HCT116 (cell line): ENCODE results near the gene ICA1. TPM values are rescaled to one million over a fixed set of nuclear protein-coding genes. Genes with fewer than 3 reads are reported as not detected.

Experiments
- ATAC-seq: fragments of 200-7000 bp; cut with Tn5 transposase; 2 replicates; pipeline ENCODE4 v1.9.1; 2020; ENCODE audit warnings: mild to moderate bottlenecking, moderate library complexity
- BruUV-seq: library from RNA; stranded (reverse); fragments of 400-500 nt; replicated peaks from 2 replicates; lab custom pipeline; 2021; lab: Mats Ljungman, UMichigan
- CTCF ChIA-PET: fragments of 300-600 bp; sonication (Branson Sonifier 250); formaldehyde crosslinking; loops from one replicate; lab custom pipeline; 2021; ENCODE audit warnings: antibody characterized with exemption; lab: Charles Lee
- POLR2A ChIA-PET: fragments of 300-600, 350-600 bp; sonication (Branson Sonifier 250); formaldehyde crosslinking; loops from one replicate; lab custom pipeline; 2021; ENCODE audit warnings: antibody characterized with exemption; lab: Charles Lee
- RAD21 ChIA-PET, 2 experiments: fragments of 300-600 bp; sonication (Branson Sonifier 250); formaldehyde crosslinking; loops; one replicate each; lab custom pipeline; 2023; ENCODE audit warnings: low total read pairs in 2 of 2; ENCODE audit not compliant: uncharacterized antibody in 2 of 2, unreplicated experiment in 2 of 2, low non-redundant PET in 1 of 2; lab: Charles Lee
- DNase-seq: peaks from one replicate; pipeline ENCODE4 v3.0.0-alpha.2; 2010; ENCODE audit warnings: low read depth, low spot score
- H2AFZ ChIP-seq: fragments of 200-600 bp; shearing (Covaris generic), sonication (generic); 2 replicates; pipeline ENCODE4 v1.6.1; 2017; ENCODE audit warnings: low read depth, mixed run types, mixed read lengths, antibody characterized with exemption, low read length; ENCODE audit not compliant: poor library complexity, severe bottlenecking
- H3K27ac ChIP-seq: 2 replicates; pipeline ENCODE4 v1.5.1; 2012; ENCODE audit warnings: low read depth, low read length
- H3K27me3 ChIP-seq: fragments of 200-600 bp; sonication (generic); 2 replicates; pipeline ENCODE4 v1.6.1; 2016; ENCODE audit warnings: mixed run types, low read length, mixed read lengths; ENCODE audit not compliant: insufficient read depth
- H3K36me3 ChIP-seq, 2 experiments: fragments of 200-500 bp in 1 of 2; fragments of 200-600 bp in 1 of 2; sonication (Bioruptor generic) in 1 of 2; sonication (generic) in 1 of 2; 2 replicates each; pipeline versions ENCODE4 v1.5.1 to v1.6.1; 2014 to 2016; ENCODE audit warnings: low read length in 2 of 2, inconsistent platforms in 1 of 2, mixed read lengths in 1 of 2, mixed run types in 1 of 2; ENCODE audit not compliant: insufficient read depth in 2 of 2, control insufficient read depth in 1 of 2
- H3K4me1 ChIP-seq, 2 experiments: fragments of 200-600 bp in 1 of 2; sonication (generic) in 1 of 2; 2 replicates each; pipeline versions ENCODE4 v1.5.1 to v1.6.1; 2012 to 2017; ENCODE audit warnings: low read length in 2 of 2, inconsistent platforms in 1 of 2, mild to moderate bottlenecking in 1 of 2, mixed read lengths in 1 of 2, mixed run types in 1 of 2, moderate library complexity in 1 of 2; ENCODE audit not compliant: insufficient read depth in 2 of 2, control insufficient read depth in 1 of 2
- H3K4me2 ChIP-seq: fragments of 200-600 bp; sonication (generic); 2 replicates; pipeline ENCODE4 v1.6.1; 2017; ENCODE audit warnings: mixed run types, low read length, mixed read lengths
- H3K4me3 ChIP-seq, 2 experiments: fragments of 200-600 bp in 1 of 2; sonication (generic) in 1 of 2; replicated peaks in 1 of 2; 2 replicates each; pipeline ENCODE4 v1.5.1; 2011 to 2016; ENCODE audit warnings: low read length in 2 of 2, control low read depth in 1 of 2, low read depth in 1 of 2, mild to moderate bottlenecking in 1 of 2, mixed read lengths in 1 of 2, mixed run types in 1 of 2
- H3K79me2 ChIP-seq: fragments of 200-600 bp; sonication (generic); 2 replicates; pipeline ENCODE4 v1.6.1; 2017; ENCODE audit warnings: mild to moderate bottlenecking, mixed run types, low read length, moderate library complexity, mixed read lengths; ENCODE audit not compliant: insufficient read depth
- H3K9ac ChIP-seq: fragments of 200-600 bp; sonication (generic); 2 replicates; pipeline ENCODE4 v1.6.1; 2016; ENCODE audit warnings: low read length, mixed read lengths
- H3K9me2 ChIP-seq: fragments of 200-600 bp; sonication (generic), shearing (Covaris generic); 2 replicates; pipeline ENCODE4 v1.6.1; 2017; ENCODE audit warnings: mixed run types, mild to moderate bottlenecking, moderate library complexity; ENCODE audit not compliant: insufficient read depth
- H3K9me3 ChIP-seq, 2 experiments: fragments of 200-500 bp in 1 of 2; fragments of 200-600 bp in 1 of 2; sonication (Bioruptor generic) in 1 of 2; sonication (generic) in 1 of 2; 2 replicates each; pipeline ENCODE4 v1.6.1; 2014 to 2017; ENCODE audit warnings: low read length in 2 of 2, mixed read lengths in 2 of 2, inconsistent platforms in 1 of 2, low read depth in 1 of 2, mild to moderate bottlenecking in 1 of 2, mixed run types in 1 of 2, moderate library complexity in 1 of 2; ENCODE audit not compliant: control insufficient read depth in 1 of 2, insufficient read depth in 1 of 2
- H4K20me1 ChIP-seq: fragments of 200-600 bp; sonication (generic), shearing (Covaris generic); 2 replicates; pipeline ENCODE4 v1.6.1; 2017; ENCODE audit warnings: mixed run types, mild to moderate bottlenecking, moderate library complexity; ENCODE audit not compliant: insufficient read depth
- CEBPB ChIP-seq: IDR thresholded peaks from 2 replicates; pipeline ENCODE4 v1.6.1; 2012; ENCODE audit warnings: low read depth
- CTCF ChIP-seq, 3 experiments: fragments of 200-600 bp in 1 of 3; sonication (generic) in 1 of 3; IDR thresholded peaks in 2 of 3; conservative IDR thresholded peaks in 1 of 3; 2 replicates each; pipeline ENCODE4 v1.5.1; 2012 to 2017; ENCODE audit warnings: low read depth in 2 of 3, low read length in 2 of 3, antibody characterized with exemption in 1 of 3, borderline replicate concordance in 1 of 3, control low read depth in 1 of 3, mild to moderate bottlenecking in 1 of 3, mixed read lengths in 1 of 3, mixed run types in 1 of 3, moderate library complexity in 1 of 3; ENCODE audit not compliant: insufficient read depth in 1 of 3
- ELF1 ChIP-seq: IDR thresholded peaks from 2 replicates; pipeline ENCODE4 v1.6.1; 2012; ENCODE audit warnings: low read depth, borderline replicate concordance
- EZH2 ChIP-seq: fragments of 200-600 bp; sonication (generic); IDR thresholded peaks from 2 replicates; pipeline ENCODE4 v1.6.1; 2017; ENCODE audit warnings: antibody characterized with exemption, mixed run types
- EZH2phosphoT487 ChIP-seq: fragments of 200-600 bp; IDR thresholded peaks from 2 replicates; pipeline ENCODE4 v1.6.1; 2018; ENCODE audit warnings: antibody characterized with exemption, borderline replicate concordance
- FOSL1 ChIP-seq: IDR thresholded peaks from 2 replicates; pipeline ENCODE4 v1.6.1; 2012; ENCODE audit warnings: low read depth
- MAX ChIP-seq: IDR thresholded peaks from 2 replicates; pipeline ENCODE4 v1.6.1; 2012
- POLR2AphosphoS5 ChIP-seq: IDR thresholded peaks from 2 replicates; pipeline ENCODE4 v1.6.1; 2011; ENCODE audit warnings: mild to moderate bottlenecking, low read depth, low read length, moderate library complexity
- RAD21 ChIP-seq: IDR thresholded peaks from 2 replicates; pipeline ENCODE4 v1.6.1; 2012; ENCODE audit warnings: low read depth, mild to moderate bottlenecking
- SIN3A ChIP-seq: IDR thresholded peaks from 2 replicates; pipeline ENCODE4 v1.6.1; 2012; ENCODE audit warnings: low read depth
- SP1 ChIP-seq: IDR thresholded peaks from 2 replicates; pipeline ENCODE4 v1.6.1; 2012; ENCODE audit warnings: low read depth
- ZFX ChIP-seq: fragments of 450-650 bp; IDR thresholded peaks from 2 replicates; pipeline ENCODE4 v1.6.1; 2017
- ZNF274 ChIP-seq: fragments of 200-500 bp; sonication (Bioruptor generic); IDR thresholded peaks from 2 replicates; pipeline ENCODE4 v1.6.1; 2014; ENCODE audit warnings: mild to moderate bottlenecking, low read depth, low read length, inconsistent platforms
- intact Hi-C: fragments of 100-400 bp; cut with micrococcal nuclease; formaldehyde crosslinking; loops from 2 replicates; pipeline ENCODE4 v1.10.0; 2022
- total RNA-seq: library from RNA; stranded (reverse); gene quantifications from one replicate; pipeline ENCODE4 v1.2.1, GENCODE V29; 2021; ENCODE audit not compliant: unreplicated experiment
- TF ChIP-seq, protein P1 (sequence below): IDR thresholded peaks from 2 replicates; pipeline ENCODE4 v1.6.1; 2012
- TF ChIP-seq, protein P2 (sequence below): IDR thresholded peaks from 2 replicates; pipeline ENCODE4 v1.6.1; 2012; ENCODE audit warnings: low read depth

The ICA1 gene
- total RNA-seq, 1 experiment from 2014 or later, result 16.4 TPM

DNA sequence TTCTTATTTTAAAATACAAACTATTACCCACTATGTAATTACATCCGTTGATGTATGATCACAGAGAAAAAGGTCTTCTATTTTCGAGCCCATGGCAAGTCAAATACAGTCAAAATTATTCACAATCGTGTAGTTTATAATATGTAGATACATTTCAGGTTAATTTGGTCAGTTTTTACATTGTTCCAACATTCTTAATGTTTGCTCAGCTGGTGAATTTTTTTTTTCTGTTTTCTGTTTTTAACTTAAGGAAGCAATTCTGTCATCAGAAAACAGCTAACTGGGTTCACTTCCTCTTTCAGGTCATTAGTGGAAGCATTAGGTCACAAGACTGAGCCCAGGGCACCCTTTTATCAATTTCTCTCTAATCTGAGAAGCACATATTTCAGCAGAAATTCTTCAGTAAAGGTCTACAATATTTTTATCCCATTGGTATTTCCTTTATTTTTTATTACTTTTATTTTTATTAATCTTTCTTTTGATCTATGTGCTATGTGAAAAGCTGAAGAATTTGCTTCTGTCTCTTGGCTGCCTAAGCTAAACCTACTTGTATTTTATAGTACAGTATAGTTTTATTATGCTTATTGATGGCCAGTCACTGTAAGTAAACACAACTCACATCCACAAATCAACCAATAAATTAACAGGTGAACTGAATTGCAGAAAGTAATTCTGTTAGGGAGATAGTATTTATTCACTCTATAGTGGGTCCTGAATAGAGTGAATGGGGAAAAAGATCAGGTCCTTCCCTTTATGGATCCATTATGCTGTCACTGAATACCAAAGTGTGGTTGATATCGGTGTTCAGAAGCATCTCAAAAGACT is 84.6 kb downstream of the ICA1 start:
- intact Hi-C loops, result no loop called here
- no peak for TF ChIP-seq FOSL1
- no peak for TF ChIP-seq EZH2
- TF ChIP-seq CEBPB, result no peak
- TF ChIP-seq EZH2phosphoT487, result no peak
- no peak for TF ChIP-seq RAD21
- TF ChIP-seq ELF1, result no peak
- TF ChIP-seq, protein P1, sequence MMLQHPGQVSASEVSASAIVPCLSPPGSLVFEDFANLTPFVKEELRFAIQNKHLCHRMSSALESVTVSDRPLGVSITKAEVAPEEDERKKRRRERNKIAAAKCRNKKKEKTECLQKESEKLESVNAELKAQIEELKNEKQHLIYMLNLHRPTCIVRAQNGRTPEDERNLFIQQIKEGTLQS, result no peak
- TF ChIP-seq SP1, result no peak
- TF ChIP-seq ZNF274, result no peak
- TF ChIP-seq CTCF (IDR thresholded peaks at IDR 0.05 in 2 of 3, conservative IDR thresholded peaks at IDR 0.05 in 1 of 3; ENCODE audit: borderline replicate concordance in 1 of 3, insufficient read depth in 1 of 3, low read depth in 2 of 3, low read length in 2 of 3), result no peak
- no peak for TF ChIP-seq POLR2AphosphoS5
- TF ChIP-seq ZFX, result no peak
- no peak for TF ChIP-seq MAX
- TF ChIP-seq, protein P2, sequence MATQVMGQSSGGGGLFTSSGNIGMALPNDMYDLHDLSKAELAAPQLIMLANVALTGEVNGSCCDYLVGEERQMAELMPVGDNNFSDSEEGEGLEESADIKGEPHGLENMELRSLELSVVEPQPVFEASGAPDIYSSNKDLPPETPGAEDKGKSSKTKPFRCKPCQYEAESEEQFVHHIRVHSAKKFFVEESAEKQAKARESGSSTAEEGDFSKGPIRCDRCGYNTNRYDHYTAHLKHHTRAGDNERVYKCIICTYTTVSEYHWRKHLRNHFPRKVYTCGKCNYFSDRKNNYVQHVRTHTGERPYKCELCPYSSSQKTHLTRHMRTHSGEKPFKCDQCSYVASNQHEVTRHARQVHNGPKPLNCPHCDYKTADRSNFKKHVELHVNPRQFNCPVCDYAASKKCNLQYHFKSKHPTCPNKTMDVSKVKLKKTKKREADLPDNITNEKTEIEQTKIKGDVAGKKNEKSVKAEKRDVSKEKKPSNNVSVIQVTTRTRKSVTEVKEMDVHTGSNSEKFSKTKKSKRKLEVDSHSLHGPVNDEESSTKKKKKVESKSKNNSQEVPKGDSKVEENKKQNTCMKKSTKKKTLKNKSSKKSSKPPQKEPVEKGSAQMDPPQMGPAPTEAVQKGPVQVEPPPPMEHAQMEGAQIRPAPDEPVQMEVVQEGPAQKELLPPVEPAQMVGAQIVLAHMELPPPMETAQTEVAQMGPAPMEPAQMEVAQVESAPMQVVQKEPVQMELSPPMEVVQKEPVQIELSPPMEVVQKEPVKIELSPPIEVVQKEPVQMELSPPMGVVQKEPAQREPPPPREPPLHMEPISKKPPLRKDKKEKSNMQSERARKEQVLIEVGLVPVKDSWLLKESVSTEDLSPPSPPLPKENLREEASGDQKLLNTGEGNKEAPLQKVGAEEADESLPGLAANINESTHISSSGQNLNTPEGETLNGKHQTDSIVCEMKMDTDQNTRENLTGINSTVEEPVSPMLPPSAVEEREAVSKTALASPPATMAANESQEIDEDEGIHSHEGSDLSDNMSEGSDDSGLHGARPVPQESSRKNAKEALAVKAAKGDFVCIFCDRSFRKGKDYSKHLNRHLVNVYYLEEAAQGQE, result no peak
- TF ChIP-seq SIN3A, result no peak
- DNase-seq (no peak), ATAC-seq (no peak)
- H3K79me2 ChIP-seq, result no peaks in the 10 kb centered on the region
- H3K36me3 ChIP-seq, result no peaks in the 10 kb centered on the region
- no peak overlapping the region for H3K9ac ChIP-seq
- H3K9me3 ChIP-seq, result no peaks in the 10 kb centered on the region
- H3K9me2 ChIP-seq, result no peaks in the 10 kb centered on the region
- no peak overlapping the region for H3K4me3 ChIP-seq
- no TSS peak for BruUV-seq
- CTCF ChIA-PET, result no interaction called here
- RAD21 ChIA-PET, result no interaction called here
- POLR2A ChIA-PET, result no interaction called here
- H4K20me1 ChIP-seq, result no peaks in the 10 kb centered on the region
- no peak overlapping the region for H3K27ac ChIP-seq
- H2AFZ ChIP-seq, result no peak overlapping the region
- H3K4me2 ChIP-seq, result no peak overlapping the region
- H3K27me3 ChIP-seq, result no peaks in the 10 kb centered on the region
- no peaks in the 10 kb centered on the region for H3K4me1 ChIP-seq
